ENCODE data around the gene HFE.

Gene HFE

DNA sequence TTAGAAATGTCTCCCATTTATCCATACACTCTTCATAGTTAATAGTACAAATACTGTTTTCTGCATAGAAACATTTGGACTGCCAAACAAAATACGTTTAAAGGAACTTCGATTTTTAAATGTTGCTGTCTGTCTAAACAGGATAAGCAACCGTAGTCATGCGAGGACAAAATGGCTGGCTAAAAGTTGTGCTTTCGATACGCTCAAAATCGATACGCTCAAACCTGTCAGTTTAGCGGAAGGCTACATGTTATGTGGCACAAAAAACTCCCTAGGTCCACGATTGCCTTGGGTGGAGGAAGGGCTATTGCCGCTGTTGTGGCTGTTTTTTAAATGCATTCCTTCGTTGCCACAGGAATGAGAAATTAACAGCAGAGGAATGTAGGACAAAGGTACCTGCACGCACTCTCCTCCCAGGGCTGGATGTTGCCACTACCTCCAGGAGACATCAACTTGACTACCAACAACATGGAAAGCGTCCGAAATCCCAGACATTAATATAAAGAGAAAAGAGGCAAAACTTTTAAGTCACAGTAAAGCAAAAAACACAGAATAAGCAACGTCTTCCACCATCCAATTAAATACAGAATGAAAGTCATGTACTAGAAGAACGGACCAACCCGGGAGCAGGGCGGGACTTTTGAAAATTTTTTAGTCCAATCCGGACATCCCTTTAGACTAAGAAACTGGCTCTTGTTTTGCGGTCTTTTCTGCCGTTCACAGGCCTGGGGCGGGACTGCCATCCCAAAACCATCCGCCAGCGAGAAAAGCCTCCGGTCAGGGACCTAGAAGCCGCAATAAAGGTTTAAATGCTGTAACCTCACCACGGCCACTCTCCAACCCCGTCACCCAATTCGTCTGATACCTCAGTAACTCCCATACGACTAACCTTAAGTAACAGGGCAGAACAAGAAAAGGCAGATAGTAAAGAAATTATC is 32.2 kb upstream of the HFE start:
- Histone ChIP-seq H3K4me1 (ENCODE audit: low read length) (peaks cover 23% of the 10 kb centered on the region), H2AFZ (ENCODE audit: low read depth, low read length) (0 out of 2 replicates have a peak overlapping the region, but pooled peaks have one; percentile 45), H3K4me2 (ENCODE audit: low read length) (peak overlapping the region; percentile 65), H3K79me2 (ENCODE audit: low read length) (no peaks in the 10 kb centered on the region), H3K27ac (ENCODE audit: low read length) (peak overlapping the region; percentile 99), H3K9me3 (ENCODE audit: insufficient read depth, low read length) (no peaks in the 10 kb centered on the region), H3K4me3 (ENCODE audit: low read length) (peak overlapping the region; percentile 79), H3K9ac (ENCODE audit: low read length) (peak overlapping the region; percentile 90), H4K20me1 (ENCODE audit: insufficient read depth, low read length) (no peaks in the 10 kb centered on the region), H3K27me3 (ENCODE audit: low read depth, low read length) (no peaks in the 10 kb centered on the region), H3K36me3 (replicated peaks; ENCODE audit: low read depth, low read length) (no peaks in the 10 kb centered on the region)
- no peak for TF ChIP-seq EZH2phosphoT487 (IDR thresholded peaks at IDR 0.05; ENCODE audit: low read depth)
- TF ChIP-seq, protein P1, sequence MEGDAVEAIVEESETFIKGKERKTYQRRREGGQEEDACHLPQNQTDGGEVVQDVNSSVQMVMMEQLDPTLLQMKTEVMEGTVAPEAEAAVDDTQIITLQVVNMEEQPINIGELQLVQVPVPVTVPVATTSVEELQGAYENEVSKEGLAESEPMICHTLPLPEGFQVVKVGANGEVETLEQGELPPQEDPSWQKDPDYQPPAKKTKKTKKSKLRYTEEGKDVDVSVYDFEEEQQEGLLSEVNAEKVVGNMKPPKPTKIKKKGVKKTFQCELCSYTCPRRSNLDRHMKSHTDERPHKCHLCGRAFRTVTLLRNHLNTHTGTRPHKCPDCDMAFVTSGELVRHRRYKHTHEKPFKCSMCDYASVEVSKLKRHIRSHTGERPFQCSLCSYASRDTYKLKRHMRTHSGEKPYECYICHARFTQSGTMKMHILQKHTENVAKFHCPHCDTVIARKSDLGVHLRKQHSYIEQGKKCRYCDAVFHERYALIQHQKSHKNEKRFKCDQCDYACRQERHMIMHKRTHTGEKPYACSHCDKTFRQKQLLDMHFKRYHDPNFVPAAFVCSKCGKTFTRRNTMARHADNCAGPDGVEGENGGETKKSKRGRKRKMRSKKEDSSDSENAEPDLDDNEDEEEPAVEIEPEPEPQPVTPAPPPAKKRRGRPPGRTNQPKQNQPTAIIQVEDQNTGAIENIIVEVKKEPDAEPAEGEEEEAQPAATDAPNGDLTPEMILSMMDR (IDR thresholded peaks at IDR 0.05; ENCODE audit: low read depth, low read length): no peak

DNA sequence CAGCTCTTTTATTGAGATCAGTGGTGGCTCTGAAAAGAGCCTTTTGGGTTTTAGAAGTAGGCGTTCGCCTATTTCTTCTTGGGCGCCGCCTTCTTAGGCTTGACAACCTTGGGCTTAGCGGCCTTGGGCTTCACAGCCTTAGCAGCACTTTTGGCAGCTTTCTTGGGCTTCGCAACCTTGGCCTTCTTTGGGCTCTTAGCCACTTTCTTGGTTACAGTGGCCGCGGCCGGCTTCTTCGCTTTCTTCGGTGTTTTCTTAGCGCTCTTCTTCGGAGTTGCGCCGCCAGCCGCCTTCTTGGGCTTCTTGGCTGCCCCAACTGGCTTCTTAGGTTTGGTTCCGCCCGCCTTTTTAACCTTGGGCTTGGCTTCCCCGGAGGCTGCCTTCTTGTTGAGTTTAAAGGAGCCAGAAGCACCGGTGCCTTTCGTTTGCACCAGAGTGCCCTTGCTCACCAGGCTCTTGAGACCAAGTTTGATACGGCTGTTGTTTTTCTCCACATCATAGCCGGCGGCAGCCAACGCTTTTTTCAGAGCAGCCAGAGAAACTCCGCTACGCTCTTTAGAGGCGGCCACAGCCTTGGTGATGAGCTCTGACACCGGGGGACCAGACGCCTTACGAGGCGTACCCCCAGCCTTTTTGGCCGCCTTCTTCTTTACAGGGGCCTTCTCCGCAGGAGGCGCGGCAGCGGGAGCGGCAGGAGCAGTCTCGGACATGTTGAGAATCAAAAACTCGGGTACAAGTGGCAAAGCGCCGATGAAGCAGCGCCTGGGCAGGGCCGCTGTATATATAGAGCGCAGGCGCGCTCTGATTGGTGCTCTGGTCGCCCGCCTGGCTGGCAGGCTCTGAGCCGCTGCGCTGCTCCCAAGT is 31.3 kb upstream of the HFE start:
- Histone ChIP-seq H3K9ac (ENCODE audit: low read length) (peak overlapping the region; percentile 90), H4K20me1 (ENCODE audit: insufficient read depth, low read length) (no peaks in the 10 kb centered on the region), H3K4me2 (ENCODE audit: low read length) (peak overlapping the region; percentile 65), H3K27me3 (ENCODE audit: low read depth, low read length) (no peaks in the 10 kb centered on the region), H2AFZ (ENCODE audit: low read depth, low read length) (no peak overlapping the region), H3K4me3 (ENCODE audit: low read length) (peak overlapping the region; percentile 79), H3K36me3 (replicated peaks; ENCODE audit: low read depth, low read length) (no peaks in the 10 kb centered on the region), H3K9me3 (ENCODE audit: insufficient read depth, low read length) (no peaks in the 10 kb centered on the region), H3K79me2 (ENCODE audit: low read length) (no peaks in the 10 kb centered on the region), H3K27ac (ENCODE audit: low read length) (peak overlapping the region; percentile 99), H3K4me1 (ENCODE audit: low read length) (peaks cover 23% of the 10 kb centered on the region)
- TF ChIP-seq, protein P1 (IDR thresholded peaks at IDR 0.05; ENCODE audit: low read depth, low read length): no peak
- no peak for TF ChIP-seq EZH2phosphoT487 (IDR thresholded peaks at IDR 0.05; ENCODE audit: low read depth)

DNA sequence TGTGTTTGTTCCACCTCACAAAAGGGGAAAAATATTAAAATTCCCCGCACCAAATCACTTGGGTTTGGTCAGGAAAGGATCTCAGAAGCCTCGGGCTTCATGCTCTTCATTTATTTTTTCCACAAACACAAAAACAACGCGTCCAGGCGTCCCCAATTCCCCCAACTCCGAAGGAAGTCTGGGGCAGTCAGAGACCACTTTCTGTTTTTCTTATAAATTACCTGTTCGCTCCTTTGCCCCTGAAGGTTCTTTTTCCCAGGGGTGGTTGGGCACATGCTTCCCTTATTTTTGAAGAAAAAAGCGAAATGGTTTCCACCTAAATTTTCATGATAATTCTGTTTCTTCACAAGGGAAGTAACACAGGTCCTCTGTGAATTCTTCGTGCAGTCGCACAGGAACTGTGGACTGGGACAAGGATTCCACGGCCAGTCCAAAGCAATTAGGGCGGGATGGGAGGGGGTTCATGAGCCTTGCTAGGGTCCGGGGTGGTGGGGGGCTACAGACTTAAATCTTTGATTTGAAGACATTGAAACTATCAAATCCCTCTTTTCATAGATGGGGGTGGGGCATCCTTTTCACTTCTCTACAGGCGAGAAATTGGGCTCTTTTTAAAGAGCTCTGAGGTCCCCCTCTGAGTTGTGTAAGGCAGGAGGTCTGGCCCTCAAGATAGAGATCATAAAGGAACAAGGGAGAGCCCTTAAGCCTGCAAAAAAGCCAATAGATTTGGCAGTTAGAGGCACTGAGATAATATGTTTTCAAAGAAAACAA is 30.5 kb upstream of the HFE start:
- H3K79me2 ChIP-seq (ENCODE audit: low read length): no peaks in the 10 kb centered on the region
- TF ChIP-seq EZH2phosphoT487 (IDR thresholded peaks at IDR 0.05; ENCODE audit: low read depth): no peak
- TF ChIP-seq, protein P1 (IDR thresholded peaks at IDR 0.05; ENCODE audit: low read depth, low read length): no peak
- no peaks in the 10 kb centered on the region for H3K36me3 ChIP-seq (replicated peaks; ENCODE audit: low read depth, low read length)
- peak overlapping the region; percentile 90 for H3K9ac ChIP-seq (ENCODE audit: low read length)
- peaks cover 23% of the 10 kb centered on the region for H3K4me1 ChIP-seq (ENCODE audit: low read length)
- peak overlapping the region; percentile 79 for H3K4me3 ChIP-seq (ENCODE audit: low read length)
- H3K27me3 ChIP-seq (ENCODE audit: low read depth, low read length): no peaks in the 10 kb centered on the region
- peak overlapping the region; percentile 65 for H3K4me2 ChIP-seq (ENCODE audit: low read length)
- H4K20me1 ChIP-seq (ENCODE audit: insufficient read depth, low read length): no peaks in the 10 kb centered on the region
- peak overlapping the region; percentile 99 for H3K27ac ChIP-seq (ENCODE audit: low read length)
- no peaks in the 10 kb centered on the region for H3K9me3 ChIP-seq (ENCODE audit: insufficient read depth, low read length)
- peak overlapping the region; percentile 20; the same call in 1 of the 2 replicates for H2AFZ ChIP-seq (ENCODE audit: low read depth, low read length)
